ENCODE data around the gene ARHGAP19.

DNA sequence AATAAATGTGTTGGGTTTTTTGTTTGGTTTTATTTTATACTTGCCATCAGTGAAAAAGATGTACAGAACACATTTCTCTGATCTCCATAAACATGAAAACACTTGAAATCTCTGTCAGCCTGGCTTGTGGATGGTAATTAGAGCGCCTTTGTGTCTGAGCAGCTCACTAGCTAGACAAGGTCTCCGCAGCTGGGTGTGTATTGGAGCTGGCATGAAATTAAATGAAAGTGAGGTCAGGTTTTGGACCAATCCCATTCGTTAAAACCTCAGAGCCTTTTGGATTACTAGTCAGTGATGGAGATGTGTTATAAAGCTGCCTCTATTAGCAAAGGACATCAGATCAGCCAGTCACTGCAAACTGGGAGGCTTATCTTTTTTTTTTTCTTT, 29.4 kb upstream of the ARHGAP19 start:
- TF ChIP-seq CTCF (conservative IDR thresholded peaks at IDR 0.05; ENCODE audit: low read depth, low read length) (no peak), EZH2 (IDR thresholded peaks at IDR 0.05; ENCODE audit: borderline replicate concordance, low read depth, low read length, poor library complexity, severe bottlenecking) (no peak)

Data from A673 (cell line).